IMR-90 (cell line): Measurements from ENCODE around the gene OLFM4. TPM values are rescaled to one million over a fixed set of nuclear protein-coding genes. Genes with fewer than 3 reads are reported as not detected.

Source experiments
- ATAC-seq: fragments of 200-7000 bp; cut with Tn5 transposase; 2 replicates; pipeline ENCODE4 v1.9.1; 2020; ENCODE audit warnings: low read depth, mild to moderate bottlenecking, moderate library complexity
- BruUV-seq: library from RNA; stranded (reverse); fragments of 400-500 nt; replicated peaks from 2 replicates; lab custom pipeline; 2021; lab: Mats Ljungman, UMichigan
- CTCF ChIA-PET: fragments of 300-600 bp; formaldehyde crosslinking; extraction: SDS; loops from one replicate; lab custom pipeline; 2021; ENCODE audit warnings: antibody characterized with exemption; lab: Yijun Ruan, JAX
- POLR2A ChIA-PET: fragments of 300-600 bp; sonication (Branson Sonifier 250); formaldehyde crosslinking; loops from one replicate; lab custom pipeline; 2022; ENCODE audit warnings: antibody characterized with exemption; ENCODE audit not compliant: unreplicated experiment; lab: Charles Lee
- DNase-seq: peaks from one replicate; pipeline ENCODE4 v3.0.0; 2013
- H2AFZ ChIP-seq: replicated peaks from 2 replicates; pipeline ENCODE3; 2013; ENCODE audit warnings: low read length, mild to moderate bottlenecking; ENCODE audit not compliant: poor library complexity
- H2AK5ac ChIP-seq: 2 replicates; pipeline ENCODE4 v1.6.1; 2013; ENCODE audit warnings: low read depth, low read length, inconsistent platforms
- H2AK9ac ChIP-seq: replicated peaks from 2 replicates; pipeline ENCODE3; 2013; ENCODE audit warnings: mild to moderate bottlenecking, low read depth, low read length, moderate library complexity; ENCODE audit not compliant: poor library complexity
- H2BK120ac ChIP-seq: 2 replicates; pipeline ENCODE4 v1.6.1; 2013; ENCODE audit warnings: low read depth, low read length, inconsistent platforms
- H2BK15ac ChIP-seq: 3 replicates; pipeline ENCODE4 v1.6.1; 2013; ENCODE audit warnings: low read depth, low read length, inconsistent platforms
- H2BK20ac ChIP-seq: 2 replicates; pipeline ENCODE4 v1.6.1; 2013; ENCODE audit warnings: low read depth, mild to moderate bottlenecking, inconsistent platforms, low read length, moderate library complexity
- H2BK5ac ChIP-seq: 2 replicates; pipeline ENCODE4 v1.6.1; 2013; ENCODE audit warnings: mild to moderate bottlenecking, low read depth, low read length, inconsistent platforms; ENCODE audit not compliant: poor library complexity, severe bottlenecking
- H3K14ac ChIP-seq: replicated peaks from 2 replicates; pipeline ENCODE4 v1.6.1; 2013; ENCODE audit warnings: low read depth, low read length, inconsistent platforms
- H3K18ac ChIP-seq: 2 replicates; pipeline ENCODE4 v1.6.1; 2013; ENCODE audit warnings: low read depth, low read length, control low read depth
- H3K23ac ChIP-seq: 2 replicates; pipeline ENCODE4 v1.6.1; 2013; ENCODE audit warnings: low read depth, low read length, inconsistent platforms
- H3K27ac ChIP-seq: 2 replicates; pipeline ENCODE4 v1.5.1; 2013; ENCODE audit warnings: mild to moderate bottlenecking, control low read depth, low read length; ENCODE audit not compliant: insufficient read depth
- H3K27me3 ChIP-seq: 2 replicates; pipeline ENCODE4 v1.6.1; 2013; ENCODE audit warnings: low read length; ENCODE audit not compliant: control insufficient read depth, insufficient read depth
- H3K36me3 ChIP-seq: 2 replicates; pipeline ENCODE4 v1.6.1; 2013; ENCODE audit warnings: low read length, mixed read lengths; ENCODE audit not compliant: control insufficient read depth, insufficient read depth
- H3K4ac ChIP-seq: 2 replicates; pipeline ENCODE4 v1.6.1; 2013; ENCODE audit warnings: low read depth, low read length, inconsistent platforms
- H3K4me1 ChIP-seq: 2 replicates; pipeline ENCODE4 v1.6.1; 2013; ENCODE audit warnings: low read length, mixed read lengths; ENCODE audit not compliant: control insufficient read depth, insufficient read depth
- H3K4me2 ChIP-seq: 2 replicates; pipeline ENCODE4 v1.6.1; 2013; ENCODE audit warnings: low read depth, mild to moderate bottlenecking, control low read depth, low read length, moderate library complexity
- H3K4me3 ChIP-seq: 2 replicates; pipeline ENCODE4 v1.5.1; 2013; ENCODE audit warnings: low read depth, mild to moderate bottlenecking, control low read depth, low read length, moderate library complexity; ENCODE audit not compliant: insufficient read depth
- H3K56ac ChIP-seq: 2 replicates; pipeline ENCODE4 v1.6.1; 2013; ENCODE audit warnings: low read length, inconsistent platforms; ENCODE audit not compliant: insufficient read depth; ENCODE audit errors: extremely low read depth
- H3K79me1 ChIP-seq, 2 experiments: 2 replicates each; pipeline ENCODE4 v1.6.1; 2013; ENCODE audit warnings: low read length in 2 of 2, inconsistent platforms in 1 of 2, low read depth in 1 of 2
- H3K9ac ChIP-seq: 2 replicates; pipeline ENCODE4 v1.6.1; 2013; ENCODE audit warnings: low read depth, low read length, control low read depth
- H3K9me1 ChIP-seq: 2 replicates; pipeline ENCODE4 v1.6.1; 2013; ENCODE audit warnings: low read length, inconsistent platforms; ENCODE audit not compliant: insufficient read depth
- H3K9me3 ChIP-seq: 2 replicates; pipeline ENCODE4 v1.6.1; 2013; ENCODE audit warnings: low read length; ENCODE audit not compliant: control insufficient read depth, insufficient read depth
- H4K20me1 ChIP-seq: 2 replicates; pipeline ENCODE4 v1.6.1; 2013; ENCODE audit warnings: low read length, inconsistent platforms; ENCODE audit not compliant: insufficient read depth
- H4K5ac ChIP-seq: 2 replicates; pipeline ENCODE4 v1.6.1; 2013; ENCODE audit warnings: mild to moderate bottlenecking, low read depth, low read length, control low read depth
- H4K8ac ChIP-seq, 2 experiments: 2 replicates each; pipeline ENCODE4 v1.6.1; 2013; ENCODE audit warnings: low read depth in 2 of 2, low read length in 2 of 2, control low read depth in 1 of 2, inconsistent platforms in 1 of 2
- H4K91ac ChIP-seq: 2 replicates; pipeline ENCODE4 v1.6.1; 2013; ENCODE audit warnings: low read depth, low read length, inconsistent platforms; ENCODE audit not compliant: insufficient read depth
- ELK1 ChIP-seq: fragments of 150-350 bp; IDR thresholded peaks from 2 replicates; pipeline ENCODE4 v1.6.1; 2016; ENCODE audit warnings: low read depth, mild to moderate bottlenecking, low read length, moderate library complexity, borderline replicate concordance
- MAFK ChIP-seq: IDR thresholded peaks from 2 replicates; pipeline ENCODE4 v1.6.1; 2012; ENCODE audit warnings: low read depth, low read length, improper control_type of control experiment
- RAD21 ChIP-seq: IDR thresholded peaks from 2 replicates; pipeline ENCODE4 v1.6.1; 2012; ENCODE audit warnings: low read length, improper control_type of control experiment
- RCOR1 ChIP-seq: IDR thresholded peaks from 2 replicates; pipeline ENCODE4 v1.6.1; 2012; ENCODE audit warnings: mild to moderate bottlenecking, low read length, improper control_type of control experiment; ENCODE audit not compliant: insufficient replicate concordance
- RFX5 ChIP-seq: IDR thresholded peaks from 2 replicates; pipeline ENCODE4 v1.8.0; 2012; ENCODE audit warnings: low read depth, mild to moderate bottlenecking, low read length, moderate library complexity
- WGBS, 2 experiments: methylation state at CpG; one replicate each; pipeline versions ENCODE4 v1.1.5 to v1.1.7; 2013; ENCODE audit warnings: missing lambda C conversion rate in 2 of 2; ENCODE audit not compliant: insufficient read length in 1 of 2; ENCODE audit errors: extremely low coverage in 2 of 2; 5-methylcytosine and 5-hydroxymethylcytosine counted together
- dilution Hi-C: fragments of 300-500 bp; cut with HindIII; formaldehyde crosslinking; loops from one replicate; pipeline ENCODE4 v1.14.3; 2018; ENCODE audit warnings: low sequenced_read_pairs; ENCODE audit not compliant: unreplicated experiment
- in situ Hi-C: fragments of 300-500 bp; cut with MboI; formaldehyde crosslinking; loops from 3 replicates; pipeline ENCODE4 v1.14.3; 2019; ENCODE audit warnings: low sequenced_read_pairs, inconsistent platforms, mixed read lengths
- intact Hi-C: fragments of 100-400 bp; cut with micrococcal nuclease; formaldehyde crosslinking; loops from 2 replicates; pipeline ENCODE4 v1.10.0; 2022
- polyA plus RNA-seq, 3 experiments: library from polyadenylated mRNA; depleted of rRNA; stranded (reverse); fragments of >200 nt; gene quantifications; 2 replicates each; pipeline ENCODE4 v1.2.3, GENCODE V29; 2012; ENCODE audit warnings: low replicate concordance in 1 of 3
- total RNA-seq: library from RNA; depleted of rRNA; stranded (reverse); fragments of >200 nt; gene quantifications from 2 replicates; pipeline ENCODE4 v1.2.3, GENCODE V29; 2012

Gene OLFM4
- total and polyA plus RNA-seq, 2 of the 4 experiments (the other 2 are of a cell fraction): not detected

- Histone ChIP-seq H3K4me1 (no peaks in the 10 kb centered on the region), H3K9me3 (peaks cover 2% of the 10 kb centered on the region; the same call in 1 of the 2 replicates), H3K79me1 (no peaks in the 10 kb centered on the region), H2BK5ac (no peak overlapping the region), H2AK5ac (no peak overlapping the region), H4K8ac (no peak overlapping the region), H2AK9ac (no peak overlapping the region), H2AFZ (no peak overlapping the region), H3K27ac (no peak overlapping the region), H4K20me1 (no peaks in the 10 kb centered on the region), H4K91ac (no peak overlapping the region), H3K18ac (no peak overlapping the region), H2BK15ac (no peak overlapping the region), H3K27me3 (no peaks in the 10 kb centered on the region), H3K4ac (no peak overlapping the region), H3K9me1 (no peaks in the 10 kb centered on the region), H2BK120ac (no peak overlapping the region), H3K23ac (no peak overlapping the region), H3K4me3 (no peak overlapping the region), H3K9ac (no peak overlapping the region), H3K14ac (no peak overlapping the region), H3K4me2 (no peak overlapping the region), H3K56ac (no peak overlapping the region), H3K36me3 (no peaks in the 10 kb centered on the region), H2BK20ac (no peak overlapping the region), H4K5ac (no peak overlapping the region)
- dilution Hi-C loops: no loop called here
- intact Hi-C loops: no loop called here
- ATAC-seq: no peak
- CTCF ChIA-PET: no interaction called here
- DNase-seq: no peak
- in situ Hi-C loops: no loop called here
- POLR2A ChIA-PET: no interaction called here
- no CpG with 5 or more reads among the region's 3 CpGs for WGBS, 2 experiments
- no TSS peak for BruUV-seq
- TF ChIP-seq RCOR1 (no peak), RFX5 (no peak), MAFK (no peak), ELK1 (no peak), RAD21 (no peak)
These were observed 13.4 kb downstream of the OLFM4 start for GRCh38 chr13:53041968-53042516.
